SK-N-MC (cell line): Measurements from ENCODE around the gene MOSMO.

Experiments used
- EZH2 ChIP-seq: fragments of 200-600 bp; sonication (generic); IDR thresholded peaks from one replicate; pipeline ENCODE4 v1.6.1; 2017; ENCODE audit warnings: antibody characterized with exemption
- POLR2AphosphoS5 ChIP-seq: IDR thresholded peaks from 2 replicates; pipeline ENCODE4 v1.6.1; 2012; ENCODE audit warnings: mild to moderate bottlenecking, low read depth, low read length, borderline replicate concordance

DNA sequence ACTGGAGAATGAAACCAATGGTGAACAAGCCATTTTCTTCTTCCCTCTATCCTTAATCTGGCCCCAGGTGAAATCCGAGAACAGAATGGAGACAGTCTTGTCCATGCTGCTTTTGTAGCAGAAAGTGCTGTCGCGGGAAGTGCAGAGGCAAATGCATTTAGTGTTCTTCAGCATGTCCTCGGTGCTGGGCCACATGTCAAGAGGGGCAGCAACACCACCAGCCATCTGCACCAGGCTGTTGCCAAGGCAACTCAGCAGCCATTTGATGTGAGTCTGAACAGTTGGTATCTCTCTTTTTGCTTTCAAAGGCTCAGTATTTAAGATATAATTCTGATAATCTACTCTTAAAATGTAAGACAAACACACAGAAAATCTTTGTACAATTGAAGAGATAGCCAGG is 36.1 kb upstream of the MOSMO start:
- TF ChIP-seq EZH2, result no peak
- TF ChIP-seq POLR2AphosphoS5, result no peak
